NCI-H1417 (cell line): Measurements from ENCODE around the gene GORASP1.
"Not testable (repeated sequence)": the region's sequence is repeated elsewhere in the genome, so short reads cannot be mapped to it uniquely, and the experiment has no call there.

ENCODE experiments used
- DNase-seq, 3 experiments: peaks; one replicate each; lab custom pipeline; 2025; lab: John Stamatoyannopoulos, UW

GORASP1 gene

DNA sequence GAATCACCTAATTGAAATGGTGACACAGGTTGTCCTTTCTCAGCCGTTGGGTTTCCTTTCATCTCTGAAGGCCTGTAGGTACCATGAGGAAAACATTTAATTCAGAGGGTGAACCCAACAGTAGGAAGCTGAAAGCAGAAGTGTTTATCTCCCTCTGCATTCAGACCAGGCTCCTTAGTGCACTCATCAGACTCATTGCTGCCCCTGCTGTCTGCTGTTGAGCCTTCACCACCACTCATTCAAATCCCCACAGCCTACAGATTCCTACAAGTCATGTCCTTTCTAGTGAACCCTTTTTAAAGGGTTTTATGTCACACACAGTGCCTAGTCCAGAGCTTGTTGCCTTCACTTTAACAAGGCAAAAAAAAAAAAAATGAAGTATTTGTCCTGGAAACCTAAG lies 42.2 kb downstream of the GORASP1 start:
- DNase-seq = no peak

DNA sequence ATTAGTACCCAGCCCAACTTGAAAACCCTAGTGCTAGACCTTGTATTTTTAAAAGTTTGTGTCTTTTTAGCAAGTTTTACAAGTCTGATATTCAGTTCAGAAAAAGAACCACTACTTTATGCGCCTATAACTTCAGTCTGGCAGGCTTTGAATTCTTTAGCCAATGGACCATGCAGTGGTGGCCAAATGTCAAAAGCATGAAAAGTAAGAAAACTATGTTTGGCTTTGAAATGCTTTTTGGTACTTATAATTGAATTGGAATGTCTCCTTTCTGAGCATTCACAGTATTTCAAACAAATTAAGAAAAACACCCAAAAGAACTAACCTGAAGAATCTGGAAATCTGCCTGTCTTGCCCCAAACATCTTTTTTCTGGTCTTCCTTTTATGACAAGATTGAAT lies 42.8 kb downstream of the GORASP1 start:
- no peak for DNase-seq

DNA sequence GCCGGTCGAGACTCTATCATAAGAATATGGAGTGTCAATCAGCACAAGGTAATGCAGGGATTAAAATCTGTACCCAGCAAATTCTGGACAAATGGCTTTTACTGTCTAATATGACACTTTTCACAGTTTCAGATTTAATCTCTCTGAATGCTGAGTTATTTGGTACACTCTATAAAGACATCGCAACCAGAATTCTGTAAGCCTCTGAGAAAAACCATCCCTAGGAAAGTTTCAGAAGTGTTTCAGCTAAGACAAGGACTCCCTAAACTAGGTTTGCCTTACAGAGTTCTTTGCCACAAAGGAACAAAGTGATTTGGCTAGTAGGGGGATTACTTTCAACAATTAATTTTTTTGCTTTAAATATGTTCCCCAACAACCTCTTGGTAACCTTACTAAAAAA lies 44.3 kb downstream of the GORASP1 start:
- DNase-seq = no peak

DNA sequence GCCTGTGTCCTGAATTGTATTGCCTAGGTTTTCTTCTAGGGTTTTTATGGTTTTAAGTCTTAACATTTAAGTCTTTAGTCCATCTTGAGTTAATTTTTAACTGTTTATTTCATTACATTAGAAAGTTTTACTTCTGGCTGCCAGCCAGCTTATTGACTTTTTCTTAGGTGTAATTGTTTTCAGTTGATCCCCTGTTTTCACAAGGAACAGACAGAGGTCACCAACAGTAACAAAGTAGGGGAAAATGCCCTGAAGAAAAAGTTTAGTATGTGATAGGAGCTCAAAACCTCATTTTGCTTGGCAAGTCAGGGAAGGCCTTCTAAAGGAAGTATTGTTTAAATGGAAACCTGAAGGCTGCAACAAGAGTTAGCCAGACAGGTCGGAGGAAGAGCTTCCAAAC lies 45.2 kb downstream of the GORASP1 start:
- no peak for DNase-seq

DNA sequence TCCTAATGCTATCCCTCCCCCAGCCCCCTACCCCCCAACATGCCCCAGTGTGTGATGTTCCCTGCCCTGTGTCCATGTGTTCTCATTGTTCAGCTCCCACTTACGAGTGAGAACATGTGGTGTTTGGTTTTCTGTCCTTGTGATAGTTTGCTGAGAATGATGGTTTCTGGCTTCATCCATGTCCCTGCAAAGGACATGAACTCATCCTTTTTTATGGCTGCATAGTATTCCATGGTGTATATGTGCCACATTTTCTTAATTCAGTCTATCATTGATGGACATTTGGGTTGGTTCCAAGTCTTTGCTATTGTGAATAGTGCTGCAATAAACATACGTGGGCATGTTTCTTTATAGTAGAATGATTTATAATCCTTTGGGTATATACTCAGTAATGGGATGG lies 46.2 kb downstream of the GORASP1 start:
- DNase-seq = not testable (repeated sequence)

DNA sequence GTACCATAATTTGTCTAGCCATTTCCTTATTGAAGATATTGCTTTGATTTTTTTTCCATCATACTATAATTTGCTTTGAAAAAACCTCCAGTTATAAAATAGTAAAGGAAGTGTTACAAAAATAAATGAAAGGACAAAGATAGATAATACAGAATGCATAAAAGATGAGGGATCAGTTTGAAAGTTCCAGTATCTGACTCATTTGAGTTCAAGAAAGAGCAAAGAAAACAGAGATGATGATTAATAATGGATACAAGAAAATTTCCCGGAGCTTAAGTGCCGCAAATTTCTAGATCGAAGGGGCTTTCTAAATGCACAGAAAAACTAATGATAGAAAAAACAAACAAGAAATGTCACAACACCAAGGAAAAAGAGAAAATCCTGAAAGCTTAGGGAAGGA lies 51.3 kb downstream of the GORASP1 start:
- no peak for DNase-seq

DNA sequence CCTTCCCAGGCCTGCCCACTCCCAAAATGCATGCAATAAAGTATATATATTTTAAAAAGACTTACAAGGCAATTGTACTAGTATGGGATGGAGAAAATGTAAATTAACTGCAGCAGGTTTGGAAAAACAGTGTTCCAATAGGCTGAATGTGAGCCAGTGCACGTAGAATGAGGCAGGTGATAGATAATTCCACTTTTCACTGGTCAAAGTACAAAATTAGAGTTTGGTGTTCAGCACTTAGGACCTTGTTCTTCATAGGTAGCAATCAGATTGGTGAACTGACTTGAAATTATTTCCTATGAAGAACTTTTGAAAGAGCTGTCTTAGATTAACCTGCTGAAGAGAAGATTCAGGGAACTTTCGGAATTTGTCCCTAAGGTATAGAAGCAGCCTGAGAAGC lies 53.7 kb downstream of the GORASP1 start:
- DNase-seq = no peak

DNA sequence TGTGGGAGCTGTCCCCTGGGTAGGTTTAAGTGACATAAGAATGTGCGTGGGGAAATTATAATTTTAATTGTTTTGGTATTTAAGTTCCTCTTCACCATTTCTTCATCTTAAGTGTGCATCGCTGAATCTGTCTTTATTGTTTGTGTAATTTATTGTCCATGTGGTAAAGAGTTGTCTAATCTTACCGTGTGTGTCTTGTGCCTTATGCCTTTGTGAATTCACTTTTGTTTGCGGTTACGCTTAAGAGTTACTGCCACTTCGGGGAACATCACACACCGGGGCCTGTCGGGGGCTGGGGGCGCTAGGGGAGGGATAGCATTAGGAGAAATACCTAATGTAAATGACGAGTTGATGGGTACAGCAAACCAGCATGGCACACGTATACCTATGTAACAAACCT lies 54.8 kb downstream of the GORASP1 start:
- no peak for DNase-seq

DNA sequence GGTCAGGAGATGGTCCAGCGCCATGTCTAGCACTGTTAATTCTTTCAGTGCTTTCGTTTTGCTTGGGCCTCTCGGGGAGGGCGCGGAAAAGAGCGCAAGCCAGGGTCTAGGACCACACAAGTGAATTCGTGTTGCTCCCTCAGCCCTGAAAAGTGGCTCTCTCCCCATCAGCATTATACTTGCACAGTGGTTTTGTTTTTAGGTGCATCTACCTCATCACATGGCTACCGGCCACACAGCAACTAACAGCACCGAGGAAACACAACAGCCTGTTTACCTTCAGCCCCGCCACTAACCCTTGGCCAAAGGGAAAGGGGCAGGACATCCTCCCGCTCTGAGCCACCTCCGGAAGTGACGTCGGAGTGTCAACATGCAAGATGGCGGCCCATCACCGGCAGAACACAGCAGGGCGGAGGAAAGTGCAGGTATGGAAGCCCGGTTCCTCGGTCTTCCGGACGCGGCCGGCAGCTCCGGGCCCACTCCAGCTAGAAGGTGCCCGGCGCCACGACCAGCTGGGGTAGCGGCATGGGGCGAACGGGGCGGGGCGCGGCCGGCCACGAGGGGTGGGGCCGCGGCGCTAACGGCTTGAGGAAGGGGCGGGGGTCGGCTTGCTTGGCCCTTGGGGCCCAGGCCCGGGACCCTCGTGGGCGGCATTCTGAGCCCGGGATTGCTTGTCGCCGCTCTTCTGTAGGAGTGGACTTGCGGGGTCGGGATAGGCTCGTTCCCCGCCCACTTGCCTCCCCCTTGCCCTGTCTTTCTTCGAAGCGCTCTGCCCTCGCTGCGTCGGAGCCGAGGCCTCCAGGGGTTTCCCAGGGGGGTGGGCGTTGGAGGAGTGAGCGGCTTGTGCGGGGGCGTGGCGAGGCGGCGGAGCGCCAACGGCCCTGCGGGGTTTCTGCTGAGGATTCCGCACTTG lies 55.5 kb downstream of the GORASP1 start, which contains the start of the genes SCN11A and WDR48:
TSS of gene SCN11A (minus strand) at position 296 of the 913 bp plus-strand sequence. CDS start 101,582 bp downstream, outside the sequence.
TSS of gene WDR48 (plus strand) at position 368 of the 913 bp plus-strand sequence. CDS start at position 378, 10 bp downstream.
- DNase-seq = peak; percentile 82 to 95 (median 82)

DNA sequence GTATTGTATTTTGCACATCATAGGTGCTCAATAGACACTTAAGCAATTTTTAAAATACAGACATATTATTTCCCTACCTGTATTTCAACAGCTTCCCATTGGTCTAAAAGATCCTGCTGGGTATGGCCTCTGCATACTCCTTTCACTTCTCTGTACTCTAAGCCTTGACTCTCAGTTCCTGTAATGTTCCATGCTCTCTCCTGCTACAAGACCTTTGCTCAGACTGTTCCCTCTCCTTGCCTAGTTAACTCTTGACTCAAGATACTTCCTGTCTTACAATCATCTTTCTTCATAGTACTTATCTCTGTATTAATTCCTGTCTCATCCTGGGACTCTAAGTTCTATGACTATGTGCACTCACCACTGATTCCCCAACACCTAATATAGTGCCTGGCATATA lies 57.4 kb downstream of the GORASP1 start:
- DNase-seq = no peak
